Activated gamma-delta T cell treated with Interleukin-2 at 50 U/mL for 16 hours (primary cell): ENCODE results near the gene TTC3.

Experiments used
- DNase-seq: peaks from one replicate; pipeline ENCODE4 v3.0.0-alpha.2; 2020

The TTC3 gene

GRCh38 chr21:37060296-37060695 lies 12.8 kb upstream of the TTC3 start:
- no peak for DNase-seq

GRCh38 chr21:37061926-37062592 lies 11.0 kb upstream of the TTC3 start:
- no peak for DNase-seq

- no peak for DNase-seq
Measured at GRCh38 chr21:37062593-37062935, 10.5 kb upstream of the TTC3 start.

GRCh38 chr21:37063433-37063832 lies 9.6 kb upstream of the TTC3 start:
- DNase-seq, result no peak

- DNase-seq, result no peak
Measured at GRCh38 chr21:37064841-37065240, 8.2 kb upstream of the TTC3 start.

GRCh38 chr21:37065561-37066177 lies 7.4 kb upstream of the TTC3 start:
- no peak for DNase-seq

GRCh38 chr21:37071561-37072273 lies 1.3 kb upstream of the TTC3 start:
- no peak for DNase-seq

GRCh38 chr21:37072274-37072987 lies 623 bp upstream of the TTC3 start:
- no peak for DNase-seq

- DNase-seq, result peak; percentile 60
Measured at GRCh38 chr21:37073417-37074196, 553 bp downstream of the TTC3 start.

GRCh38 chr21:37074197-37074510 lies 1.1 kb downstream of the TTC3 start:
- no peak for DNase-seq

GRCh38 chr21:37074546-37074945 lies 1.5 kb downstream of the TTC3 start:
- no peak for DNase-seq

GRCh38 chr21:37075214-37075770 lies 2.2 kb downstream of the TTC3 start:
- DNase-seq, result no peak

GRCh38 chr21:37076087-37076850 lies 3.2 kb downstream of the TTC3 start:
- DNase-seq, result no peak

GRCh38 chr21:37077403-37077802 lies 4.3 kb downstream of the TTC3 start:
- DNase-seq, result no peak

- DNase-seq, result no peak
Measured at GRCh38 chr21:37079211-37079824, 6.3 kb downstream of the TTC3 start.

- DNase-seq, result no peak
Measured at GRCh38 chr21:37082375-37082774, 9.3 kb downstream of the TTC3 start.

- DNase-seq, result no peak
Measured at GRCh38 chr21:37082856-37083528, 9.9 kb downstream of the TTC3 start.

- DNase-seq, result no peak
Measured at GRCh38 chr21:37085726-37086125, 12.7 kb downstream of the TTC3 start.

- no peak for DNase-seq
Measured at GRCh38 chr21:37087188-37087587, 14.1 kb downstream of the TTC3 start.

GRCh38 chr21:37088186-37088735 lies 15.2 kb downstream of the TTC3 start:
- no peak for DNase-seq

- no peak for DNase-seq
Measured at GRCh38 chr21:37093977-37094376, 20.9 kb downstream of the TTC3 start.
